OCI-LY3 (cell line): ENCODE data around the gene BHLHA15.

Source experiments
- CTCF ChIP-seq: fragments of 200-600, 300-600 bp; sonication (generic); IDR thresholded peaks from 2 replicates; pipeline ENCODE4 v1.5.1; 2014; ENCODE audit warnings: antibody characterized with exemption, low read length, low read depth
- EZH2phosphoT487 ChIP-seq: fragments of 200-600 bp; shearing (Covaris generic); IDR thresholded peaks from 2 replicates; pipeline ENCODE4 v1.6.1; 2018; ENCODE audit warnings: antibody characterized with exemption, mixed run types, low read depth

DNA sequence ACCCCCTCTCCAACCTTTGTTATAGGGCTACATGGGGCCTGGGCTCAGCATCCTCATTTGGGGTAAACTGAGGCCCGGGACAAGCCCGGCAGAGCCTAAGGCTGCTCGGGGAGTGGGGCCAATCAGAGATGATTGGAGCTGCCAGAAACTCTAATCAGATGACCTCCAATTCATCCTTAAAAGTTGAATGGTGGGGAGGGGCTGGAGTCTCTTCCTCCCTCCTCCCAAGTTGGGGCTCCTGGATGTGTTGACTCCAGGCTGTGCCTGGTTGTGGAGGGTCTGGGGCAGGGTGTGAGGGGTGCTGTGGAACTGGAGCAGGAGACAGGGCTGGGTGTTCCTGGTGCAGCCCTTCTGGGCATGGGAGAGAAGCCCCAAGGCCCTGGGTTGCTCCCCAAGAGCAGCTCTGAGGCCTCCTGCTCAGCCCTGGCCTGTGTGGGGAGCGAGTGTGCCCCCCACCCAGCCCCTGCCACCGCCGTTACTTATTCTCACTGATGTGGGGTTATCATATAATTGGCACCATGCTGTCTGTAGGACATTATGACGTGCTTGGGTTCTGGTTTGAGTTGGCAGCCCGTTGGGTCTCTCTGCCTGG lies 2.2 kb downstream of the BHLHA15 start:
- TF ChIP-seq CTCF: no peak
- no peak for TF ChIP-seq EZH2phosphoT487
